OCI-LY1 (cell line): Measurements from ENCODE around the gene COL16A1.

ENCODE experiments used
- EZH2 ChIP-seq: fragments of 200-600 bp; sonication (generic), shearing (Covaris generic); IDR thresholded peaks from 2 replicates; pipeline ENCODE4 v1.8.0; 2017; ENCODE audit warnings: borderline replicate concordance, mixed run types, mild to moderate bottlenecking, antibody characterized with exemption, low read length, moderate library complexity, mixed read lengths
- TF ChIP-seq, protein P1 (sequence below): fragments of 200-600 bp; sonication (generic), shearing (Covaris generic); IDR thresholded peaks from 2 replicates; pipeline ENCODE4 v1.5.1; 2017; ENCODE audit warnings: mild to moderate bottlenecking, antibody characterized with exemption, low read length, moderate library complexity, mixed read lengths

DNA sequence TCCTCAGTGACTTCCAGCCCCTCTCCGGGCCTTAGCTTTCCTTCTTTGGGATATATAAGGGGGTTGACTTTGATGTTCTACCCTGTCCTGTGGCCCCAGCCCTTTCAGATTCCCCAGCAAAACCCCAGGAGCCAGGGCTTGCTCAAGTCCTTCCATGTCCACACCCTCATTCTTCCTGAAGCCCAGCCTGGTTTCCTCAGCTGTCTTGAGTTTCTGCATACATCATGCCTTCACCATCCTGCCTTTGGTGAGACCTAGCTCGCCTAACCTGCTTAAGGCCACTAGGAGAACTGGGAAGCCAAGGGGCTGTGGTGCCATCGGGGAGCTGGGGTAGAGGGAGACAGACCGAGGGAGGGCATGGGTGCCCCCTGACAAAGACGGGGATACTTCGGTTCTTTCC is 42.0 kb downstream of the COL16A1 start:
- no peak for TF ChIP-seq EZH2
- TF ChIP-seq, protein P1, sequence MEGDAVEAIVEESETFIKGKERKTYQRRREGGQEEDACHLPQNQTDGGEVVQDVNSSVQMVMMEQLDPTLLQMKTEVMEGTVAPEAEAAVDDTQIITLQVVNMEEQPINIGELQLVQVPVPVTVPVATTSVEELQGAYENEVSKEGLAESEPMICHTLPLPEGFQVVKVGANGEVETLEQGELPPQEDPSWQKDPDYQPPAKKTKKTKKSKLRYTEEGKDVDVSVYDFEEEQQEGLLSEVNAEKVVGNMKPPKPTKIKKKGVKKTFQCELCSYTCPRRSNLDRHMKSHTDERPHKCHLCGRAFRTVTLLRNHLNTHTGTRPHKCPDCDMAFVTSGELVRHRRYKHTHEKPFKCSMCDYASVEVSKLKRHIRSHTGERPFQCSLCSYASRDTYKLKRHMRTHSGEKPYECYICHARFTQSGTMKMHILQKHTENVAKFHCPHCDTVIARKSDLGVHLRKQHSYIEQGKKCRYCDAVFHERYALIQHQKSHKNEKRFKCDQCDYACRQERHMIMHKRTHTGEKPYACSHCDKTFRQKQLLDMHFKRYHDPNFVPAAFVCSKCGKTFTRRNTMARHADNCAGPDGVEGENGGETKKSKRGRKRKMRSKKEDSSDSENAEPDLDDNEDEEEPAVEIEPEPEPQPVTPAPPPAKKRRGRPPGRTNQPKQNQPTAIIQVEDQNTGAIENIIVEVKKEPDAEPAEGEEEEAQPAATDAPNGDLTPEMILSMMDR = no peak
